ENCODE measurements around the gene HOMER2. TPM values are rescaled to one million over a fixed set of nuclear protein-coding genes. Genes with fewer than 3 reads are reported as not detected.

HOMER2 gene
- total and polyA plus RNA-seq, 8 donors = 2.9 to 144 (median 70.7) TPM

DNA sequence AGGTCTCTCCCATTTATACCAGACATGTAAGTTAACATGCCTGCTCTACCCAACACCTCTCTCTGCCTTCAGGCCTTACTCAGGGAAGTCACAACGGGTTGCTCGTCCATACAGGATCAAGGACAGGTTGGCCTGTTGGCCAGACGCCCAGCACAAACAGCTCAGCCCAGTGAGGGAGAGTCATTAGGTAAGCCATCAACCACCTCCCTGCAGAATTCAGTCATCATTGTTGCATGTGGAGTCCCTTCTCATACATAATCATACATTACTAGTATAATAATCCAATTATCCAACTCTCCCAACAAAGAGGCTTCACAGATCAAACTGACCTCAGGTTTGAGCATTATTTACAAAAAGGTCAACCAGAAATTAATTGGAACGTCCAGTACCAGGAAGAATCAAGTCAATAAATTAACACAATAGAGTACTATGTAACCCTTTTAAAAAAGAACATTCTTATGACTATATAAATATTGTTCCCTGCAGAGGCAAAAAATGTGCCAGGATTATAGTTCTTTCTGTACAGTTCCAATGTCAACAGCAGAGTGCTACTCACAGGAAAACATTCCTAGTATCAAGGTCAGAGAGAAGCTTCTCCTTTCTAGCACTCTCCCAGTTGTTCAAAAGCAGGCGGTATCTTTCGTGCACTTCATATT lies 33.2 kb downstream of the HOMER2 start:
- peak; percentile 83 to 91 for DNase-seq
- no peaks in the 10 kb centered on the region for H3K9me3 ChIP-seq
- no peak overlapping the region for H3K4me3 ChIP-seq
- TF ChIP-seq EP300 (IDR thresholded peaks at IDR 0.05) = no peak
- no peak for TF ChIP-seq POLR2A (IDR thresholded peaks at IDR 0.05)
- TF ChIP-seq, protein P1, sequence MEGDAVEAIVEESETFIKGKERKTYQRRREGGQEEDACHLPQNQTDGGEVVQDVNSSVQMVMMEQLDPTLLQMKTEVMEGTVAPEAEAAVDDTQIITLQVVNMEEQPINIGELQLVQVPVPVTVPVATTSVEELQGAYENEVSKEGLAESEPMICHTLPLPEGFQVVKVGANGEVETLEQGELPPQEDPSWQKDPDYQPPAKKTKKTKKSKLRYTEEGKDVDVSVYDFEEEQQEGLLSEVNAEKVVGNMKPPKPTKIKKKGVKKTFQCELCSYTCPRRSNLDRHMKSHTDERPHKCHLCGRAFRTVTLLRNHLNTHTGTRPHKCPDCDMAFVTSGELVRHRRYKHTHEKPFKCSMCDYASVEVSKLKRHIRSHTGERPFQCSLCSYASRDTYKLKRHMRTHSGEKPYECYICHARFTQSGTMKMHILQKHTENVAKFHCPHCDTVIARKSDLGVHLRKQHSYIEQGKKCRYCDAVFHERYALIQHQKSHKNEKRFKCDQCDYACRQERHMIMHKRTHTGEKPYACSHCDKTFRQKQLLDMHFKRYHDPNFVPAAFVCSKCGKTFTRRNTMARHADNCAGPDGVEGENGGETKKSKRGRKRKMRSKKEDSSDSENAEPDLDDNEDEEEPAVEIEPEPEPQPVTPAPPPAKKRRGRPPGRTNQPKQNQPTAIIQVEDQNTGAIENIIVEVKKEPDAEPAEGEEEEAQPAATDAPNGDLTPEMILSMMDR (IDR thresholded peaks at IDR 0.05) = no peak
- peak in 2 of 3 donors; percentile 59 to 67 for TF ChIP-seq POLR2AphosphoS5 (IDR thresholded peaks at IDR 0.05)
- intact Hi-C loops (cut with DNase I; ENCODE audit: low total_unique reads) = no loop called here
- H3K27me3 ChIP-seq = no peaks in the 10 kb centered on the region
- peak overlapping the region; percentile 81 to 93 (median 83) for H3K27ac ChIP-seq
- 22 to 49% (median 37%) methylated on average over 6 of the region's 6 CpGs for WGBS, 5 donors
- H3K4me1 ChIP-seq = peaks cover 51 to 74% (median 61%) of the 10 kb centered on the region in 4 donors
- no peaks in the 10 kb centered on the region for H3K36me3 ChIP-seq

DNA sequence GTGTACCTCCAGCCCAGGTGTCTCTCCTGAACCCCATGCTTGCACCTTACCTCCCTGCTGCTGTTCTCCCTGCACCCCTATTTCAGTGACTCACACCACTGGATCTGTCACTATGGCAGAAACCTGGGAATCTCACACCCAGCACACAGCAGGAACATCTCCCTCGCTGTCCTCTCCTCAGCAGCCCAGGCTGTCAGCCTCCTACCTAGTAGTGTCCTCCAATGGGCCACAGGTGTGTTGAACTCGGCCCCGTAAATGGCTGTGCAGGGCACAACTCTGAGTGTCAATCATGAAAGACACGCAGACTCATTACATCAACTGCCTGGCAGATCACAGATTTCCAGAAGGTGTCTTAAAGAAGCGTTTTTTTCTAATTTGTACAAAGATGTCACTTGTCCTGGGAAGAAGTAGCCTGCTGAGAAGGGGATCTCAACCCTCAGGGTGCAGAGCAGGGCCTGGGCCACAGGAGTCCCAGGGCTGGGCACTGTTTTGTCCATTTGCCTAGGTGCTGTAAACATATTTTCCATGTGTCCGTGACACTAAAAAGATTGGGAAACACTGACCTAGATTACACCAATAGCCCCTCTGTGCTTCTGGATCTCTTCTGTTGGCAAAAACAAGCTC lies 33.8 kb downstream of the HOMER2 start:
- H3K4me3 ChIP-seq = no peak overlapping the region
- H3K36me3 ChIP-seq = no peaks in the 10 kb centered on the region
- no peaks in the 10 kb centered on the region for H3K9me3 ChIP-seq
- peaks cover 51 to 74% (median 61%) of the 10 kb centered on the region in 4 donors for H3K4me1 ChIP-seq
- intact Hi-C loops (cut with DNase I; ENCODE audit: low total_unique reads) = no loop called here
- 67 to 85% (median 72%) methylated on average over 6 of the region's 6 CpGs for WGBS, 5 donors
- TF ChIP-seq POLR2A (IDR thresholded peaks at IDR 0.05) (no peak), POLR2AphosphoS5 (IDR thresholded peaks at IDR 0.05) (no peak), EP300 (IDR thresholded peaks at IDR 0.05) (no peak)
- TF ChIP-seq, protein P1 (IDR thresholded peaks at IDR 0.05) = no peak
- no peaks in the 10 kb centered on the region for H3K27me3 ChIP-seq
- peak overlapping the region; percentile 81 to 93 (median 83) for H3K27ac ChIP-seq
- DNase-seq = peak in 1 of 2 donors; percentile 21

DNA sequence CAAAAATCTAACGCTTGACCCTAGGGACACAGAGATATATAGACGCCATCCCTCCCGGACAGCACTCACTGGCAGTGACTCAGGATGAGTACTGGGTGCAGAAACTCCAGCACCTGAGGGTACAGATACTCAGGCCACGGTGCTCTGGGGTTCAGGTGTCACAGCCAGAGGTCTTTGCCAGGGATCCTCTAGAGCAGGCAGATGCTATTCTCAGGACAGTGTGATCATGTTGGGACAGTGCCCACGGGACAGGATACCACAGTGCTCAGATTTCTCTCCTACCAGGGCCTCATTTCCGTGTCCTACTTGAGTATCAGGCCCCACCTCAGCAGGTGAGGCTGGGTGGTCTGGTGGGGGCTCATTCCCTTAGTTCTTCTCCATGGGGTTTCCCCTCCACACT lies 34.4 kb downstream of the HOMER2 start:
- intact Hi-C loops (cut with DNase I; ENCODE audit: low total_unique reads) = no loop called here
- whole genome bisulfite sequencing, 5 donors = 71 to 82% (median 77%) methylated on average over 5 to 6 of the region's 6 CpGs
- peak in 1 of 2 donors; percentile 23 for DNase-seq
- Histone ChIP-seq H3K4me1 (peaks cover 51 to 70% (median 60%) of the 10 kb centered on the region in 4 donors), H3K27me3 (no peaks in the 10 kb centered on the region), H3K36me3 (no peaks in the 10 kb centered on the region), H3K4me3 (no peak overlapping the region), H3K9me3 (no peaks in the 10 kb centered on the region), H3K27ac (peak overlapping the region; percentile 81 to 93 (median 83))
- TF ChIP-seq POLR2A (IDR thresholded peaks at IDR 0.05) (no peak), EP300 (IDR thresholded peaks at IDR 0.05) (no peak), POLR2AphosphoS5 (IDR thresholded peaks at IDR 0.05) (no peak)
- TF ChIP-seq, protein P1 (IDR thresholded peaks at IDR 0.05) = no peak

DNA sequence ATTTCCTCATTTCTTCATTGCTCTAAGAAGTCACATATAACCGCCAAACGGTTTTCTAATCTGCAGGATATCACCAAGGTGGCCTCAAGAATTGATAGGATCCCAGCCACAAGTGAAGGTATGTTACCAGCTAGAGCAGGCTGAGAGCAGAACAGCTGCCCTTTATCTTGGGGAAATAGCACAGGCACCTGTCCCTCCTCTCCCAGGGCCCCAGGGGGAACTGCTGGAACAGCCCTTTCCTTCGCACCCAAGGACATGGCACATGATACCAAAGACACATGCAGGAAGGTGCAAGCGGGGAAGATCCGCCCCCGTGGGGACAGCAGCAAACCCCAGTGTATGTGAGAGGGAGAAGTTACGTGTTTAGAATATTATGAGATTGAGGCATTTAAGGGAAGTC lies 35.3 kb downstream of the HOMER2 start:
- TF ChIP-seq POLR2AphosphoS5 (IDR thresholded peaks at IDR 0.05) = peak in 2 of 3 donors; percentile 35 to 50
- TF ChIP-seq, protein P1 (IDR thresholded peaks at IDR 0.05) = no peak
- peaks cover 43 to 63% (median 52%) of the 10 kb centered on the region in 4 donors for H3K4me1 ChIP-seq
- peak overlapping the region; percentile 81 to 93 (median 83) for H3K27ac ChIP-seq
- H3K4me3 ChIP-seq = no peak overlapping the region
- 37 to 61% (median 45%) methylated on average over 7 of the region's 7 CpGs for WGBS, 5 donors
- intact Hi-C loops (cut with DNase I; ENCODE audit: low total_unique reads) = no loop called here
- H3K9me3 ChIP-seq = no peaks in the 10 kb centered on the region
- H3K36me3 ChIP-seq = no peaks in the 10 kb centered on the region
- peak; percentile 41 to 43 for DNase-seq
- H3K27me3 ChIP-seq = no peaks in the 10 kb centered on the region

All from stomach (tissue), 9 donors.